ENCODE measurements around the gene HSP90B1.

HSP90B1 gene

DNA sequence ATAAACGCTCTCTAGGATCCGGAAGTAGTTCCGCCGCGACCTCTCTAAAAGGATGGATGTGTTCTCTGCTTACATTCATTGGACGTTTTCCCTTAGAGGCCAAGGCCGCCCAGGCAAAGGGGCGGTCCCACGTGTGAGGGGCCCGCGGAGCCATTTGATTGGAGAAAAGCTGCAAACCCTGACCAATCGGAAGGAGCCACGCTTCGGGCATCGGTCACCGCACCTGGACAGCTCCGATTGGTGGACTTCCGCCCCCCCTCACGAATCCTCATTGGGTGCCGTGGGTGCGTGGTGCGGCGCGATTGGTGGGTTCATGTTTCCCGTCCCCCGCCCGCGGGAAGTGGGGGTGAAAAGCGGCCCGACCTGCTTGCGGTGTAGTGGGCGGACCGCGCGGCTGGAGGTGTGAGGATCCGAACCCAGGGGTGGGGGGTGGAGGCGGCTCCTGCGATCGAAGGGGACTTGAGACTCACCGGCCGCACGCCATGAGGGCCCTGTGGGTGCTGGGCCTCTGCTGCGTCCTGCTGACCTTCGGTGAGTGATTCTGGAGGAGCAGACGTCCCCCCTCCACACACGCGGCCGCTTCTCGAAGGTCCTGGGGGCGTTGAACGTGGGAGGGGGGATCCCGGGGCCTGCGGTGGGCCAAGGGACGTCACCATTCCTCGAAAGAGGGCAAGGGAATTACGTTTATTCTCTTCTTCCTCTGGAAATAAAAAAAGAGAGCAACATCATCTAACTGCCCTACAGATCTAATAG lies at the start of gene HSP90B1:
HSP90B1 (plus strand) TSS at position 377 of the 753 bp plus-strand sequence; CDS start at position 483, 106 bp downstream.
- peak; percentile 99 for DNase-seq

DNA sequence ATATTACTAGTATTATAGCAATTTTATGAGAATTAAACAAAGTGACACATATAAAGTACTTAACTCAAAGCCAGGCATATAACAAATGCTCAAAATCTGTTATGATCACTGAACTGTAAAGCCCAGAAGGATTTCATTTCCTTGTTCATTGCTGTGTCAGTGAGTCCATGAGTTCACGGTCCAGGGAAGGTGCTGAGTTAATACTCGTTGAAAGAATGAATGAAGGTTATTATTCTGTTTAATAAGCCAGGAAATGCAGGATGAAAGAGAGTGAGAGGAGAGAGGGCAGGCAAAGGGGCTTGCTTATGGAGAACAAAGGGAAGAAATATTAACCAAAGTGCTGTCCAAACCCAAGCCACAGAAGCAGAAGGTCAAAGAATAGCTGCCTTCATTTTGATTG lies 48.9 kb upstream of the HSP90B1 start:
- DNase-seq = no peak

DNA sequence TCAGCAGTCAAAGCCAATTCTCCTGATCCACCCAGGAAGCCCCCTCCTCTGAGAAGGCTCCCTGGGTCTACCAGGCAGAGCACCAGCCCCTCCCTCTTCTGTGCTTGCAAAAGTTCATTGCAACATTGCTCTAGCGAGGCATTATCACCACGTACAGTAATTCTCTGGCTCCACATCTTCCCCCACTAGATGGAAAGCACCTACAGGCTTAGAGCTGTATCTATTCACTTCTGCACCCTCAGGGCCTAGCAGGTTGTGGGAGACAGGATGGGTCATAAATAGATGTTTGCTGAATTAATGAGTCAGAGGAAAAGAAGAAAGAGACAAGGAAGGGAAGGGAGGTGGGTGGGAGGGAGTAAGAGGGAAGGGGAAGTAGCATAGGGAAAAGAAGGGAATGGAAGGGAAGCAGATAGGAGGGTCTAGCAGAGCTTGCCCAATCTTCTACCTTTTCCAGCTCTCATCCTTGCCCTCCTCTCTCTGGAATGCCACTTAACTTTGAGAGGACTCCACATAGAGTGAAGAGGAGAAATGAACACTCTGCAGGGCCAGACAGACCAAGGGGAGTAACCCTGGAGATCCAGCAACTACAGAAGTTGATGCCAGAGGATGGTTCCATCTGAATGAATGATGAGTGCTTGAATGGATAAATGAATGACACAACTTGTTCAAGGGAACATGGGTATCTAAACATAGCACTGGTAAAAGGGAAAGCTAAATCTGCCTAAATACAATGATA lies 47.2 kb upstream of the HSP90B1 start:
- DNase-seq = no peak

DNA sequence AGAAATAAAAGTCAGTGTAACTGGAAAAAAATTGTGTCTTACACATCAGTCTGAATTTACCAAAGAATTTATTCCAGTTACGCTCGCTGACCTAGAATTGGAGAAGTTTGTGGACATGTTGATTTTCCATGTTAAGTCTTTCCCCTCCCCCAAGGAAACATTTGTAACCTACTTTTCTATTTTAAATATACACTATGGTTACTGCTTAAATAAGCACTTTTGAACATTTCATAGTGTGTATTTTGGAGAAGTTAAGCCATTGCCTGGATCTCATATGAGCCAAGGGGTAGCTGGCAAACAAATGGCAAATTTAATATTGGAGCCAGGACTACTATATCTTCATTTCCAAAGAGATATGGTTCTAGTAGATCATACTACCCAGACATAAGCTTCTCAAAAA lies 46.3 kb upstream of the HSP90B1 start:
- no peak for DNase-seq

DNA sequence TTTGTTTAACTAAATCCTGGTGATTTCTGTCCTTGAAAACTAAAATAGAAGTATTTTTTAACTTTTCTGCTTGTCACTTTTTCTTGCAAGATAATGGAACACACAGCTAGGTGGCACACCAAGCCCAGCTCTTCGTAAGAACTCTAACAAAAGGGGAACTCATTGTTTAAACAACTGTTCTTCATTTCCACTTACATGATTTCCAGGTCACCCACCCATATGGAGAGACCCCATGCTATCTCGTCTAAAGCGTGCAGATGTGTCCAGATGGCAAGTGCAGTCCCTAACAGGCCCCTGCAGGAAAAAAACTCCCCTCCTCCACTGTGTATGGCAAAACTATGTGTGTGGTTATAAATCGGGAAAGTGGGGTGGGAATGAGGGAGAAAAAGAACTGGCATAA lies 45.9 kb upstream of the HSP90B1 start:
- peak in 1 of 2 experiments; percentile 33 for DNase-seq

GRCh38 chr12:103886195-103886797 lies 43.9 kb upstream of the HSP90B1 start:
- DNase-seq = no peak

GRCh38 chr12:103887738-103888137 lies 42.5 kb upstream of the HSP90B1 start:
- no peak for DNase-seq

DNA sequence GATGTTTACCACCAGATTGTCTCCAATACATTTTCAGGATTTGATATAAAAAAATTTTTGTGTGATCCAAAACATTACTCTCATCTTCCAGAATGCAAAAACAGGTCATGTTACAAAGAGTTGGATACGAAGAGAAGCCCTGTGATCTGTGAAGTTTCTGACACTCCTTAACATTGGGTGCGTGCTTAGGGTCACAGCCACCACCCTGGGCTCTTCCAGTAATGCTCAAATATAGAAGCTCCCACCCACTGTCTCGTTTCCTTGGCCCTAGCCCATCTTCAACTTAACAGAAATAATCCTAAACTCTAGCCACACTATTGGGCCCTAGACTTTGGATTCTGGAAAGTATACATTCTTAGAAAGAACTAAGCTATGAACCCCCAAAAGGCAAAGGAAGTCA lies 32.9 kb upstream of the HSP90B1 start:
- no peak for DNase-seq

- peak in 1 of 2 experiments; percentile 17 for DNase-seq
Measured at GRCh38 chr12:103901518-103902173, 28.6 kb upstream of the HSP90B1 start.

DNA sequence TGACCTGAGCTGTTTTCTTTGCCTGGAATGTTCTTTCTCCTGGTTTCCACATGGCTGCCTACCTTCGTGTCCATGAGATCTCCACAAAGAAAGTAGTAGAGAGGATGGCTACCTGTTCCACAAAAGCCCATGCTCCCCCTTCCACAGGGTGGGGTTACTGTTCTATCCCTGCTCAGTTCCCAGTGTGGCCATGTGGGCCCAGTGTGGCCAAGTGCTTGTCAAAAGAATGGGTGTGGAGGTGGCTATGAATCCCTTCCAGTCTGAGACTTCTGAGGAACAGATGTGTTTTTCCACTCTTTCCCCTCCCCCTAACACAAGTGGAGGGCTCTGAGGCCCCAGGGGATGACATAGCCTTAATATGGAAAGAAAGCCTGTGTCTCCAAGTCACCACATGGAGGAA lies 26.2 kb upstream of the HSP90B1 start:
- no peak for DNase-seq

GRCh38 chr12:103905730-103906349 lies 24.4 kb upstream of the HSP90B1 start:
- no peak for DNase-seq

GRCh38 chr12:103908246-103908541 lies 22.0 kb upstream of the HSP90B1 start:
- DNase-seq = no peak

DNA sequence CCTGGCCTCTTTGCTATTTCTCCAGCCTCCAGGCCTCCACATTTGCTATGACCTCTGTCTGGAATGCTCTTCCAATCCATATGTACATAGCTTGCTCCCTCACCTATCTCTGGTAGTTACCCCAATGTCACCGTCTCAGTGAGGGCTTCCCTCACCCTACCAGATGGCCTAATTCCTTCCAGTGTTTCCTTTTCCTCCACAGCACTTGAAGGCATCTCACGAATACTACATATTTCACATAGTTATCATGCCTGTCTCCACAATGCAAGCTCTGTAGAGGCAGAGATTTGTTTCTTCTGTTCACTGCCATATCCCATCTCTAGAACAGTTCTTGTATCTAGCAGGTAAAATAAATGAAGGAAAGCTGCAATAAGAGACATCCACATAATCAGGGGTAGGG lies 21.3 kb upstream of the HSP90B1 start:
- no peak for DNase-seq

- DNase-seq = no peak
Measured at GRCh38 chr12:103909811-103910210, 20.4 kb upstream of the HSP90B1 start.

DNA sequence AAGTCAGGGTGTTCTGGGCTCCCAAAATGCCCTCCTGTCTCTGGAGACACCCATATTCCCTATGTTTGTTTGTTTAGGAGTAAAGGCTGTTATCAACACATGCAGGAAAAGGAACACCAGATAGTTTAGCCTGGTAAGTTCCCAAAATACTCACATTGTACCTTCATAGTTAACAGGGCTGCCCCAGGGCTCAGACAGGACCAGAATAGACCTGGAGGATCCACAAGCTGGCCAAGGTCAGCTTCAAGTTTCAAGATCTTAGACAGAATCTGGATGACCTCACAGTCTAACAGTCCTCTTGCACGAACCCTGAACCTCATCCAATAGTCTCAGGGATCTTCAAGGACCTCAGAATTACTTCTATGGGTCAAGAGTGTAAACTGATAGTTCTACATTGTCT lies 18.1 kb upstream of the HSP90B1 start:
- DNase-seq = no peak

- no peak for DNase-seq
Measured at GRCh38 chr12:103913100-103913499, 17.1 kb upstream of the HSP90B1 start.

- no peak for DNase-seq
Measured at GRCh38 chr12:103915306-103915705, 14.9 kb upstream of the HSP90B1 start.

DNA sequence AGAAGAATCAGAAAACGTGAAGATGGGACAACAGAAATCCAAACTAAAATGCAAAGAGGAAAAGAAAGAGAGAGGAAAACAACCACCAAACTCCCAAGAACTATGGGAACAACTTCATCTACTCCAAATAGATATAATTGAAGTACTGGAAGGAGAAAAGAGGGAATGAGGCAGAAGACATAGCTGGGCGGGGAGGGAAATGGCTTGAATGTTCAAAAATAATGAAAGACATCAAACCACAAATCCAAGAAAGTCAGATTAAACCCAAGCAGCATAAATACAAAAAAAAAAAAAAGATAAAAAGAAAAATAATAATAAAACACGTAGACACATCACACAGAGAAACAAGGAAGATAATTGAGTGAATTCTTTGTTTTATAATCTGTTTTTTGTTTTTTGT lies 12.3 kb upstream of the HSP90B1 start:
- DNase-seq = no peak

DNA sequence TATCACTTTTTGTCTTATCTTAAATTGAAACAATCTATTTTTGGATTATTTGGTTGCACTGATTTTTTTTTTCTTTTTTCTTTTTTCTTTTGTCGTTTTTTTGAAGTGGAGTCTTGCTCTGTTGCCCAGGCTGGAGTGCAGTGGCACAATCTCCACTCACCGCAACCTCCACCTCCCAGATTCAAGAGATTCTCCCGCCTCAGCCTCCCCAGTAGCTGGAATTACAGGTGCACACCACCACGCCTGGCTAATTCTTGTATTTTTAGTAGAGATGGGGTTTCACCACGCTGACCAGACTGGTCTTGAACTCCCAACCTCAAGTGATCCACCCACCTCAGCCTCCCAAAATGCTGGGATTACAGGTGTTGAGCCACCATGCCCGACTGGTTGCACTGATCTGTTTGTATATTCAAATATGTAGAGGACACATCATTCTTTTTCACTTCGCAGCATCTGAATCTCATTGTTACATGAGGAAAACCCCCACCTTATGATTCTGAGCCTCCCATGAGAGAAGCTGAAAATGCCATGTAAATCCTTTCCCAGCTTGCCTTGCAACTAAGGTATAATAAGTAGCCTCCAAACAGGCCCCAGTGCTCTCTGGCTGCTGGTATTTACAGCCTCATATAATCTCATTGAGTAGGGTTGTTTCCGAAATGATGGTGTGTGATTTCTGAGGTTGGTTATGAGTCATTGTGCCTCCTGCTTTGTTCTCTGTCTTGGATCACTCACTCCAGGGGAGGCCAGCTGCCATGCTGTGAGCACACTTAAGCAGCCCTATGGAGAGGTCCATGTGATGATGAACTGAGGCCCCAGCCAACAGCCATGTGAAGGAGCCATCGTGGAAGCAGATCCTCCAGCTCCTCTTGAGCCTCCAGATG lies 5.2 kb upstream of the HSP90B1 start:
- peak; percentile 58 to 66 for DNase-seq

GRCh38 chr12:103928682-103929045 lies 1.5 kb upstream of the HSP90B1 start:
- peak; percentile 51 to 67 for DNase-seq

DNA sequence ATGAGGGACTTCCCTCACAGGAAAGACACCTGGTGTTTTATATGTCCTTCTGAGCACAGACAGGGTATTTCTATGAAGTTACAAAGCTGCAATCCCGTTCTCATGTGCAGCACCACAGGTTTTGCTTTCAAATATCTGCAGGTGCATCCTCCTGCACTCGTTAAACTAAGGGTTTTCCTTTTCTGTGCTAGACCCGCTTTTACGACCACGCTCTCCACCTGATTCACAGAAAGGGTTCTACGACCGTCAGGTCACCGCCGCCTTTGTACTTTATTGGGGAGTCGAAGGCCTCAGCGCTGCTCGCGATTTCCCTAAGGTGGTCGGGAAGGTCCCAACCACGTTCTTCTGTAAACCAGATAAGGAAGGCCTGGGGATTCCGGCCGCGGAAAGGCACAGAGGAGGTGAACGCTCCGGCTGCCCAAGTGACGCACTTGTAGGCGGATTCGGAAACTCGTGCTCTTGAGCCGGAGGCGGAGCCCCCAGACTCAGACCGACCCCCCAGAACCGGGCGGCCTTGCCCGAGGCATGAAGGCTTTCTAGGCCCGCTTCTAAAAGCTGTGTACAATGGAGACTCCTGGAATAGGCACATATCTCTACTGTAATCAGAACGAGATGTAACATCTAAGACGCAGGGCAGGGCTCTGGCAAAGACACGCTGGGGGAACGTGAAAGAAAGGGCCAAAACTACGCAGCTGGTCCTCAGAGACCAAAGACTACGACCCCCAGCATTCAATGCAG lies 995 bp upstream of the HSP90B1 start:
- DNase-seq = peak; percentile 72 to 81

DNA sequence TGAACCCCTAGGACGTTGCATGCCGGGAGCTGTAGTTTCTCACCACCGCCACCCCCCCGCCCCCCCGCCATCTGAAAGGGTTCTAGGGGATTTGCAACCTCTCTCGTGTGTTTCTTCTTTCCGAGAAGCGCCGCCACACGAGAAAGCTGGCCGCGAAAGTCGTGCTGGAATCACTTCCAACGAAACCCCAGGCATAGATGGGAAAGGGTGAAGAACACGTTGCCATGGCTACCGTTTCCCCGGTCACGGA lies 501 bp upstream of the HSP90B1 start:
- DNase-seq = no peak

Data from activated CD4-positive, alpha-beta T cell treated with anti-CD3 and anti-CD28 coated beads, Interleukin-2, amount 50 U/mL, for 48 hours (primary cell).